Epithelial cell of proximal tubule (primary cell): ENCODE results near the gene FNDC10. TPM values are rescaled to one million over a fixed set of nuclear protein-coding genes. Genes with fewer than 3 reads are reported as not detected.
"Not testable (repeated sequence)": the region's sequence is repeated elsewhere in the genome, so short reads cannot be mapped to it uniquely, and the experiment has no call there.

ENCODE experiments used
- DNase-seq: peaks from one replicate; pipeline ENCODE4 v3.0.0-alpha.2; 2011; ENCODE audit warnings: low read depth
- H3K4me3 ChIP-seq: 2 replicates; pipeline ENCODE4 v1.5.1; 2011; ENCODE audit warnings: low read depth, mild to moderate bottlenecking, low read length
- total RNA-seq: library from RNA; depleted of rRNA; stranded (reverse); fragments of >200 nt; gene quantifications from 2 replicates; pipeline ENCODE4 v1.2.3, GENCODE V29; 2015
- TF ChIP-seq, protein P1 (sequence below): conservative IDR thresholded peaks from 2 replicates; pipeline ENCODE4 v1.5.1; 2012; ENCODE audit warnings: low read depth, mild to moderate bottlenecking, low read length

Gene FNDC10
- total RNA-seq, 1 donor from 2014 or later: 6.1 TPM

- TF ChIP-seq, protein P1, sequence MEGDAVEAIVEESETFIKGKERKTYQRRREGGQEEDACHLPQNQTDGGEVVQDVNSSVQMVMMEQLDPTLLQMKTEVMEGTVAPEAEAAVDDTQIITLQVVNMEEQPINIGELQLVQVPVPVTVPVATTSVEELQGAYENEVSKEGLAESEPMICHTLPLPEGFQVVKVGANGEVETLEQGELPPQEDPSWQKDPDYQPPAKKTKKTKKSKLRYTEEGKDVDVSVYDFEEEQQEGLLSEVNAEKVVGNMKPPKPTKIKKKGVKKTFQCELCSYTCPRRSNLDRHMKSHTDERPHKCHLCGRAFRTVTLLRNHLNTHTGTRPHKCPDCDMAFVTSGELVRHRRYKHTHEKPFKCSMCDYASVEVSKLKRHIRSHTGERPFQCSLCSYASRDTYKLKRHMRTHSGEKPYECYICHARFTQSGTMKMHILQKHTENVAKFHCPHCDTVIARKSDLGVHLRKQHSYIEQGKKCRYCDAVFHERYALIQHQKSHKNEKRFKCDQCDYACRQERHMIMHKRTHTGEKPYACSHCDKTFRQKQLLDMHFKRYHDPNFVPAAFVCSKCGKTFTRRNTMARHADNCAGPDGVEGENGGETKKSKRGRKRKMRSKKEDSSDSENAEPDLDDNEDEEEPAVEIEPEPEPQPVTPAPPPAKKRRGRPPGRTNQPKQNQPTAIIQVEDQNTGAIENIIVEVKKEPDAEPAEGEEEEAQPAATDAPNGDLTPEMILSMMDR: no peak
- H3K4me3 ChIP-seq: no peak overlapping the region
- no peak for DNase-seq
These were observed 1.8 kb downstream of the FNDC10 start for GRCh38 chr1:1598051-1598719.

GRCh38 chr1:1597275-1597930 is 2.5 kb downstream of the FNDC10 start:
- DNase-seq: no peak
- TF ChIP-seq, protein P1: peak; percentile 44
- H3K4me3 ChIP-seq: no peak overlapping the region

DNA sequence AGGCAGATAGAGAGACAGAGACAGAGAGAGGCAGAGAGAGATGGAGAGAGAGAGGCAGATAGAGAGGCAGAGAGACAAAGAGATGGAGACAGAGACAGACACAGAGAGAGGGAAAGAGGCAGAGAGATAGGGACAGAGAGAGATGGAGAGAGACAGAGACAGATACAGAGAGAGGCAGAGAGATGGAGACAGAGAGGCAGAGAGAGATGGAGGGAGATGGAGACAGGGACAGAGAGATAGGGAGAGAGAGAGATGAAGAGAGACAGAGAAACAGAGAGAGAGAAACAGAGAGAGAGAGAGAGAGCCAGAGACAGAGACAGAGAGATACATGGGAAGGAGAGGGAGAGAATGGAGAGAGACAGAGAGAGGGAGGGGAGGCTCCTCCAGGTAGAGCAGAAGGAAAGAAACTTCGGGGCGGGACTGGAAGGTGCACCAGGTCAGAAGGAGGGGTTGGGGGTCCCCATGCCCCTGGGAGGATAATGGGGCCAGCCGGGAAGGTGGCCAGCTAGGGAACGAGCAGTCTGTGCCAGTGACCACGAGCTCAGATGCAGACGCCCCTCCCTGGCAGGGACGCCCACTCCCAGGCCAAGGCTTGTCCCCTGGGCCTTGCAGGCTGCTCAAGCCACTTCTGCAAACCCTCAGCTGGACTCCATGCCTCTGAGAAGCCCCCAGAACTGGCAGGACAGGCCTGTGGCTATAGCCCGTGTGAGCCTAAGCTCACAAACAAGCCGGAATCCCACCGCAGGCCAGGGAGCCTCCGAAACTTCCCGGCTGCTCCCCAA is 3.3 kb downstream of the FNDC10 start:
- DNase-seq: no peak

GRCh38 chr1:1595341-1595740 is 4.6 kb downstream of the FNDC10 start:
- not testable (repeated sequence) for DNase-seq

More for the DNA sequence above, 3.3 kb downstream of the FNDC10 start:
- TF ChIP-seq, protein P1: no peak
- H3K4me3 ChIP-seq: no peak overlapping the region

DNA sequence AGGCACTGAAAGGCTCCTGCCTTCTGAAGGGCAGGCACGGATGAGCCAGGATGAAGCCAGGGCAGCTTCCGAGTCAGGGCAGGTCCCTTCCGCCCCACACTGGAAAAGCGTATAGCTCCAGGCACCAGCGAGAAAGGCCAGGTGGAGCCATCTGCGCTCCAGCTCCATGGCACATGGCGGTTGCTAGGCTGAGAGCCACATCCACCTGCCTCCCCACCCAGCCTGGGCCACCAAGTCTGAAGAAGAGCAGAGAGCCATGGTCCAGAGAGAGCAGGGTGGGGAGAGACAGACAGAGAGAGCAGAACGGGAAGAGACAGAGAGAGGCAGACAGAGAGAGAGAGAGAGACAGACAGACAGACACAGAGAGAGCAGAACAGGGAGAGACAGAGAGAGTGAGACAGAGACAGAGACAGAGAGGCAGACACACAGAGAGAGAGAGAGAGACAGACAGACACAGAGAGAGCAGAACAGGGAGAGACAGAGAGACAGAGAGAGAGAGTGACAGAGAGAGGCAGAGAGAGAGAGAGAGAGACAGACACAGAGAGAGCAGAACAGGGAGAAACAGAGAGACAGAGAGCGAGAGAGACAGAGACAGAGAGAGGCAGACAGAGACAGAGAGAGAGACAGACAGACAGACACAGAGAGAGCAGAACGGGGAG is 5.2 kb downstream of the FNDC10 start:
- H3K4me3 ChIP-seq: no peak overlapping the region
- TF ChIP-seq, protein P1: no peak
- DNase-seq: no peak

More at GRCh38 chr1:1595341-1595740, 4.6 kb downstream of the FNDC10 start:
- not testable (repeated sequence) for H3K4me3 ChIP-seq

DNA sequence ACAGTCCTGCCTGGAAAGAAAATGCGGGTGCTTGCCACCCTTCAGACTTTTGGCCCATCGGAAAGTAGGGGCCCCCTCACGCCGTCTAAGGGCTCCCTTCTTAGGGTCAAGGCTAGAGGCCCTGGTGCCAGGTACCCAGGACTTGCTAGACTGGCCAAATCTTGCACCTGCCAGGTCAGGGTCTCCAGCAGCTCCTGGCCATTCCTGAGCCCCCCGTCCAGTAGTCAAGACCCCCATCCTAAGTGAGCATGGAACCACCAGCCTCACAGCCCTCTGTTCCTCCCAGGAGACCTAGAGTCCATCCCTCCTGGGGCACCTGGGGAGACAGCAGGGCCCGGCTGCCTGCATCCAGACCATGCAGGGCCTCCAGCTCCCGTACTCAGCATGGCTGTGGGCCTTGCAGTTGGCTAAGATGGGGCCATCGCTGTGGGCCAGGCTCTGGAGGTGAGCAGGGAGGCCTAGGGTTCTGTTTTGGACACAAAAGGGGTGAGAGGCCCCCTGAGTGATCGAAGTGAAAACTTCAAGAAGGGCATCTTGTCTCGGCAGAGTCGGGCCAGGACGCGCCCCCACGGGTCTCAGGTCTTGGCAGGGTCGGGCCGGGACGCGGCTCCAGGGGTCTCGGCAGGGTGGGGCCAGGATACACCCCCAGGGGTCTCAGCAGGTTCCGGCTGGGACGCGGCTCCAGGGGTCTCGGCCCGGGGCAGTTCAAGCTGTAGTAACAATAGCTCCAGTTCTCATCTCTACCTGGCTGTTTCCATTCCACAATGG is 5.9 kb downstream of the FNDC10 start:
- no peak overlapping the region for H3K4me3 ChIP-seq
- TF ChIP-seq, protein P1: no peak
- no peak for DNase-seq
